NCI-H748 treated with DMSO at 0.1 percent for 48 hours (cell line): ENCODE results near the gene CSMD2.

Experiments
- DNase-seq: peaks from one replicate; lab custom pipeline; 2025; lab: John Stamatoyannopoulos, UW

The CSMD2 gene

GRCh38 chr1:33960188-33960895, 204.7 kb downstream of the CSMD2 start:
- no peak for DNase-seq

GRCh38 chr1:33957854-33958253, 207.2 kb downstream of the CSMD2 start:
- peak; percentile 74 for DNase-seq

GRCh38 chr1:33955096-33955495, 209.9 kb downstream of the CSMD2 start:
- no peak for DNase-seq

- DNase-seq, result no peak
These were observed 215.5 kb downstream of the CSMD2 start for GRCh38 chr1:33949570-33949969.

- no peak for DNase-seq
These were observed 216.7 kb downstream of the CSMD2 start for GRCh38 chr1:33948291-33948690.

GRCh38 chr1:33946836-33947235, 218.2 kb downstream of the CSMD2 start:
- no peak for DNase-seq

- no peak for DNase-seq
These were observed 220.2 kb downstream of the CSMD2 start for GRCh38 chr1:33944846-33945245.

- DNase-seq, result no peak
These were observed 221.1 kb downstream of the CSMD2 start for GRCh38 chr1:33943978-33944377.

GRCh38 chr1:33932871-33933270, 232.2 kb downstream of the CSMD2 start:
- DNase-seq, result no peak

GRCh38 chr1:33931111-33931475, 233.9 kb downstream of the CSMD2 start:
- no peak for DNase-seq

GRCh38 chr1:33930346-33931110, 234.5 kb downstream of the CSMD2 start:
- DNase-seq, result no peak

- DNase-seq, result no peak
These were observed 236.8 kb downstream of the CSMD2 start for GRCh38 chr1:33928251-33928650.

- no peak for DNase-seq
These were observed 237.3 kb downstream of the CSMD2 start for GRCh38 chr1:33927721-33928120.

GRCh38 chr1:33925586-33925985, 239.4 kb downstream of the CSMD2 start:
- no peak for DNase-seq

- no peak for DNase-seq
These were observed 243.7 kb downstream of the CSMD2 start for GRCh38 chr1:33921281-33921680.

GRCh38 chr1:33918368-33918767, 246.7 kb downstream of the CSMD2 start:
- no peak for DNase-seq

GRCh38 chr1:33916786-33917185, 248.2 kb downstream of the CSMD2 start:
- DNase-seq, result no peak

GRCh38 chr1:33914531-33914930, 250.5 kb downstream of the CSMD2 start:
- no peak for DNase-seq

- DNase-seq, result no peak
These were observed 256.6 kb downstream of the CSMD2 start for GRCh38 chr1:33908324-33908956.

GRCh38 chr1:33906156-33906555, 258.9 kb downstream of the CSMD2 start:
- no peak for DNase-seq

- DNase-seq, result no peak
These were observed 259.8 kb downstream of the CSMD2 start for GRCh38 chr1:33905241-33905640.

- no peak for DNase-seq
These were observed 261.8 kb downstream of the CSMD2 start for GRCh38 chr1:33903210-33903589.
